B cell (primary cell): ENCODE measurements around the gene RHBDF1. TPM values are rescaled to one million over a fixed set of nuclear protein-coding genes. Genes with fewer than 3 reads are reported as not detected.
"Not testable (repeated sequence)": the region's sequence is repeated elsewhere in the genome, so short reads cannot be mapped to it uniquely, and the experiment has no call there.

ENCODE experiments used
- ATAC-seq: fragments of 200-7000 bp; cut with Tn5 transposase; one replicate; pipeline ENCODE4 v1.10.0; 2021; ENCODE audit warnings: low read depth, mild to moderate bottlenecking, moderate number of reproducible peaks, moderate library complexity
- CTCF ChIA-PET: fragments of 350-600 bp; sonication (Branson Sonifier 250); formaldehyde crosslinking; loops from one replicate; lab custom pipeline; 2021; ENCODE audit warnings: antibody characterized with exemption, inconsistent platforms; lab: Charles Lee
- POLR2A ChIA-PET: fragments of 350-600 bp; sonication (Branson Sonifier 250); formaldehyde crosslinking; loops from one replicate; lab custom pipeline; 2021; ENCODE audit warnings: antibody characterized with exemption; lab: Charles Lee
- DNase-seq: peaks from one replicate; pipeline ENCODE4 v3.0.0; 2013
- H2AFZ ChIP-seq: 2 replicates; pipeline ENCODE4 v1.6.1; 2012; ENCODE audit warnings: mild to moderate bottlenecking, low read depth, low read length; ENCODE audit not compliant: insufficient read depth, poor library complexity, severe bottlenecking
- H3K27ac ChIP-seq, 2 donors: 1 replicate in 1 of 2; 2 replicates in 1 of 2; pipeline ENCODE4 v1.5.1; 2012 to 2013; ENCODE audit warnings: low read length in 2 of 2, mild to moderate bottlenecking in 2 of 2, moderate library complexity in 1 of 2
- H3K27me3 ChIP-seq, 4 experiments: fragments of 200-600 bp in 1 of 4; sonication (generic) in 1 of 4; replicated peaks in 1 of 4; 1 replicate in 2 of 4; 2 replicates in 2 of 4; pipeline versions ENCODE4 v1.6.1 to v1.7.0; 2013 to 2016; ENCODE audit warnings: low read length in 3 of 4, mild to moderate bottlenecking in 2 of 4, mixed read lengths in 1 of 4, moderate library complexity in 1 of 4; ENCODE audit not compliant: insufficient read depth in 4 of 4, control insufficient read depth in 3 of 4; ENCODE audit errors: control extremely low read depth in 1 of 4
- H3K36me3 ChIP-seq, 2 experiments: replicated peaks in 1 of 2; 1 replicate in 1 of 2; 2 replicates in 1 of 2; pipeline versions ENCODE4 v1.6.1 to v1.7.1; 2013; ENCODE audit warnings: low read length in 1 of 2; ENCODE audit not compliant: insufficient read depth in 2 of 2, control insufficient read depth in 1 of 2; ENCODE audit errors: control extremely low read depth in 1 of 2, extremely low read depth in 1 of 2
- H3K4me1 ChIP-seq, 2 donors: fragments of 200-600 bp in 1 of 2; sonication (generic) in 1 of 2; 1 replicate in 1 of 2; 2 replicates in 1 of 2; pipeline versions ENCODE4 v1.5.1 to v1.6.1; 2013 to 2017; ENCODE audit warnings: low read length in 2 of 2; ENCODE audit not compliant: control insufficient read depth in 2 of 2, insufficient read depth in 2 of 2
- H3K4me2 ChIP-seq: replicated peaks from 2 replicates; pipeline ENCODE3; 2012; ENCODE audit warnings: mild to moderate bottlenecking, low read depth, low read length; ENCODE audit not compliant: poor library complexity, severe bottlenecking
- H3K4me3 ChIP-seq, 5 experiments: fragments of 200-600 bp in 1 of 5; sonication (generic) in 1 of 5; 1 replicate in 3 of 5; 2 replicates in 2 of 5; pipeline versions ENCODE4 v1.5.1 to v1.7.0; 2011 to 2016; ENCODE audit warnings: low read length in 4 of 5, mild to moderate bottlenecking in 4 of 5, low read depth in 2 of 5, control low read depth in 1 of 5, moderate library complexity in 1 of 5; ENCODE audit not compliant: insufficient read depth in 1 of 5; ENCODE audit errors: control extremely low read depth in 1 of 5, extremely low read depth in 1 of 5
- H3K79me2 ChIP-seq: fragments of 200-600 bp; sonication (generic); one replicate; pipeline ENCODE4 v1.6.0; 2016; ENCODE audit warnings: low read length; ENCODE audit not compliant: control insufficient read depth, insufficient read depth
- H3K9ac ChIP-seq: fragments of 200-600 bp; sonication (generic); 2 replicates; pipeline ENCODE4 v1.6.1; 2017; ENCODE audit warnings: mild to moderate bottlenecking, low read length, moderate library complexity
- H3K9me3 ChIP-seq, 3 donors: one replicate each; pipeline versions ENCODE4 v1.6.1 to v1.7.1; 2013; ENCODE audit warnings: low read length in 2 of 3; ENCODE audit not compliant: control insufficient read depth in 2 of 3, insufficient read depth in 1 of 3; ENCODE audit errors: control extremely low read depth in 1 of 3
- H4K20me1 ChIP-seq: 2 replicates; pipeline ENCODE4 v1.6.0; 2012; ENCODE audit warnings: mild to moderate bottlenecking, low read length; ENCODE audit not compliant: insufficient read depth, control insufficient read depth, poor library complexity, severe bottlenecking
- H3K27ac Mint-ChIP-seq: one replicate; pipeline ENCODE4 v1.8.0; 2021; ENCODE audit warnings: mixed read lengths
- H3K27me3 Mint-ChIP-seq: one replicate; pipeline ENCODE4 v1.8.0; 2021; ENCODE audit warnings: mixed read lengths
- H3K4me1 Mint-ChIP-seq: one replicate; pipeline ENCODE4 v1.8.0; 2021; ENCODE audit warnings: mixed read lengths
- H3K4me3 Mint-ChIP-seq: one replicate; pipeline ENCODE4 v1.8.0; 2021; ENCODE audit warnings: mixed read lengths
- H3K9me3 Mint-ChIP-seq: one replicate; pipeline ENCODE4 v1.8.0; 2022; ENCODE audit warnings: mixed read lengths; ENCODE audit not compliant: insufficient read depth
- EZH2 ChIP-seq: IDR thresholded peaks from 2 replicates; pipeline ENCODE4 v1.6.1; 2012; ENCODE audit warnings: borderline replicate concordance, low read depth, mild to moderate bottlenecking, moderate library complexity, low read length; ENCODE audit not compliant: insufficient read depth, poor library complexity, severe bottlenecking
- WGBS: methylation state at CpG from one replicate; pipeline ENCODE4 v1.1.5; 2013; ENCODE audit warnings: missing lambda C conversion rate; ENCODE audit not compliant: insufficient coverage; 5-methylcytosine and 5-hydroxymethylcytosine counted together
- intact Hi-C: fragments of 100-400 bp; cut with micrococcal nuclease; formaldehyde crosslinking; loops from one replicate; pipeline ENCODE4 v1.10.0; 2022
- polyA plus RNA-seq: library from polyadenylated mRNA; depleted of rRNA; stranded (reverse); fragments of >200 nt; gene quantifications from 2 replicates; pipeline ENCODE4 v1.2.3, GENCODE V29; 2012
- total RNA-seq, 2 donors: library from RNA; stranded (reverse); fragments of 120-200 nt in 1 of 2; gene quantifications; 1 replicate in 1 of 2; 2 replicates in 1 of 2; pipeline versions ENCODE4 v1.2.3 to v1.2.4, GENCODE V29; 2013 to 2022
- TF ChIP-seq, protein P1 (sequence below): fragments of 200-600 bp; IDR thresholded peaks from one replicate; pipeline ENCODE4 v1.8.0; 2022; ENCODE audit warnings: antibody characterized with exemption, mild to moderate bottlenecking

RHBDF1 gene
- total and polyA plus RNA-seq, 2 donors (not counting 1 experiment from before 2014, with no cell fraction given) = 0.42 to 0.76 TPM

DNA sequence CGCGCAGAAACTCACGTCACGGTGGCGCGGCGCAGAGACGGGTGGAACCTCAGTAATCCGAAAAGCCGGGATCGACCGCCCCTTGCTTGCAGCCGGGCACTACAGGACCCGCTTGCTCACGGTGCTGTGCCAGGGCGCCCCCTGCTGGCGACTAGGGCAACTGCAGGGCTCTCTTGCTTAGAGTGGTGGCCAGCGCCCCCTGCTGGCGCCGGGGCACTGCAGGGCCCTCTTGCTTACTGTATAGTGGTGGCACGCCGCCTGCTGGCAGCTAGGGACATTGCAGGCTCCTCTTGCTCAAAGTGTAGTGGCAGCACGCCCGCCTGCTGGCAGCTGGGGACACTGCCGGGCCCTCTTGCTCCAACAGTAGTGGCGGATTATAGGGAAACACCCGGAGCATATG, 61.7 kb downstream of the RHBDF1 start:
- intact Hi-C loops, H3K4me1 Mint-ChIP-seq, POLR2A ChIA-PET: not testable (repeated sequence)

DNA sequence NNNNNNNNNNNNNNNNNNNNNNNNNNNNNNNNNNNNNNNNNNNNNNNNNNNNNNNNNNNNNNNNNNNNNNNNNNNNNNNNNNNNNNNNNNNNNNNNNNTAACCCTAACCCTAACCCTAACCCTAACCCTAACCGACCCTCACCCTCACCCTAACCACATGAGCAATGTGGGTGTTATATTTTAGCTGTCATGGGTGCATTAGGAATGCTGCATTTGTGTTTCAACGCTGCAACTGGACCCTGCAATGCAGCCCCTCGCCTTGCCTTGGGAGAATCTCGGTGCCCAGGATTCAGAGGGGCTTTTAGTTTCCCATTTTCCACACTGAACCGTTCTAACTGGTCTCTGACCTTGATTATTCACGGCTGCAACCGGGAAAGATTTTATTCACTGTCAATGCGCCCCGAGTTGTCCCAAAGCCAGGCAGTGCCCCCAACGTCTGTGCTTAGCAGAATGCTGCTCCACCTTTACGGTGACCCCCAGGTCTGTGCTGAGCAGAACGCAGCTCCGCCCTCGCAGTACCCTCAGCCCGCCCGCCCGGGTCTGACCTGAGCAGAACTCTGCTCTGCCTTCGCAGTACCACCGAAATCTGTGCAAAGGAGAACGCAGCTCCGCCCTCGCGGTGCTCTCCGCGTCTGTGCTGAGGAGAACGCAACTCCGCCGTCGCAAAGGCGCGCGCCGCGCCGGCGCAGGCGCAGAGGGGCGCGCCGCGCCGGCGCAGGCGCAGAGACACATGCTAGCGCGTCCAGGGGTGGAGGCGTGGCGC, 62.3 kb downstream of the RHBDF1 start:
- Histone ChIP-seq H3K4me1 (no peaks in the 10 kb centered on the region), H3K9me3 (peaks cover 0 to 9% (median 0%) of the 10 kb centered on the region in 3 donors), H3K4me3 (peak overlapping the region in 1 of 5 experiments; percentile 43), H4K20me1 (no peaks in the 10 kb centered on the region), H3K27me3 (no peaks in the 10 kb centered on the region), H3K9ac (no peak overlapping the region), H3K27ac (no peak overlapping the region), H3K4me2 (no peak overlapping the region), H3K36me3 (no peaks in the 10 kb centered on the region), H3K79me2 (no peaks in the 10 kb centered on the region), H2AFZ (no peak overlapping the region)
- no peak overlapping the region for H3K27ac Mint-ChIP-seq
- ChIA-PET POLR2A (no interaction called here), CTCF (no interaction called here)
- no peaks in the 10 kb centered on the region for H3K9me3 Mint-ChIP-seq
- TF ChIP-seq, protein P1, sequence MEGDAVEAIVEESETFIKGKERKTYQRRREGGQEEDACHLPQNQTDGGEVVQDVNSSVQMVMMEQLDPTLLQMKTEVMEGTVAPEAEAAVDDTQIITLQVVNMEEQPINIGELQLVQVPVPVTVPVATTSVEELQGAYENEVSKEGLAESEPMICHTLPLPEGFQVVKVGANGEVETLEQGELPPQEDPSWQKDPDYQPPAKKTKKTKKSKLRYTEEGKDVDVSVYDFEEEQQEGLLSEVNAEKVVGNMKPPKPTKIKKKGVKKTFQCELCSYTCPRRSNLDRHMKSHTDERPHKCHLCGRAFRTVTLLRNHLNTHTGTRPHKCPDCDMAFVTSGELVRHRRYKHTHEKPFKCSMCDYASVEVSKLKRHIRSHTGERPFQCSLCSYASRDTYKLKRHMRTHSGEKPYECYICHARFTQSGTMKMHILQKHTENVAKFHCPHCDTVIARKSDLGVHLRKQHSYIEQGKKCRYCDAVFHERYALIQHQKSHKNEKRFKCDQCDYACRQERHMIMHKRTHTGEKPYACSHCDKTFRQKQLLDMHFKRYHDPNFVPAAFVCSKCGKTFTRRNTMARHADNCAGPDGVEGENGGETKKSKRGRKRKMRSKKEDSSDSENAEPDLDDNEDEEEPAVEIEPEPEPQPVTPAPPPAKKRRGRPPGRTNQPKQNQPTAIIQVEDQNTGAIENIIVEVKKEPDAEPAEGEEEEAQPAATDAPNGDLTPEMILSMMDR = no peak
- TF ChIP-seq EZH2 = no peak
- H3K4me3 Mint-ChIP-seq = peak overlapping the region; percentile 64
- ATAC-seq (peak; percentile 83), DNase-seq (peak; percentile 39)
- 82% methylated on average over 19 of the region's 48 CpGs for WGBS
- intact Hi-C loops = no loop called here
- no peaks in the 10 kb centered on the region for H3K4me1 Mint-ChIP-seq
- no peaks in the 10 kb centered on the region for H3K27me3 Mint-ChIP-seq

More for the DNA sequence above, 61.7 kb downstream of the RHBDF1 start:
- H3K27ac ChIP-seq, H3K9me3 Mint-ChIP-seq, CTCF ChIA-PET, H4K20me1 ChIP-seq, H3K27me3 ChIP-seq, H2AFZ ChIP-seq, H3K36me3 ChIP-seq, DNase-seq, H3K4me2 ChIP-seq, H3K9me3 ChIP-seq, H3K4me1 ChIP-seq, H3K4me3 ChIP-seq, H3K9ac ChIP-seq, H3K79me2 ChIP-seq, H3K27me3 Mint-ChIP-seq: not testable (repeated sequence)
- peak; percentile 66 for ATAC-seq
- TF ChIP-seq, protein P1 = peak; percentile 29
- no CpG with 5 or more reads among the region's 27 CpGs for WGBS
- Mint-ChIP-seq H3K4me3 (peak overlapping the region; percentile 26), H3K27ac (peak overlapping the region; percentile 50)
